ENCODE data around the gene PTCD1. TPM values are rescaled to one million over a fixed set of nuclear protein-coding genes. Genes with fewer than 3 reads are reported as not detected.

The PTCD1 gene
- total RNA-seq, 1 experiment from 2014 or later = 11.1 TPM

- POLR2A ChIA-PET = no interaction called here
- ATAC-seq = no peak
- Mint-ChIP-seq H3K4me1 (peaks cover 13% of the 10 kb centered on the region), H3K27me3 (ENCODE audit: low read depth) (no peaks in the 10 kb centered on the region), H3K4me3 (no peak overlapping the region), H3K27ac (no peak overlapping the region; the same call in 1 of the 2 replicates), H3K36me3 (peaks cover 47% of the 10 kb centered on the region), H3K9me3 (no peaks in the 10 kb centered on the region)
- TF ChIP-seq MYBL2 (CRISPR knock-in tag; IDR thresholded peaks at IDR 0.05) = no peak
- TF ChIP-seq GTF2I (CRISPR knock-in tag; conservative IDR thresholded peaks at IDR 0.05) = no peak
- no peak for TF ChIP-seq ZNF219 (CRISPR knock-in tag; IDR thresholded peaks at IDR 0.05; ENCODE audit: borderline replicate concordance)
- TF ChIP-seq NR1H2 (CRISPR knock-in tag; IDR thresholded peaks at IDR 0.05) = no peak
- TF ChIP-seq FOXJ3 (CRISPR knock-in tag; IDR thresholded peaks at IDR 0.05; ENCODE audit: borderline replicate concordance) = no peak
- TF ChIP-seq ZBTB43 (CRISPR knock-in tag; IDR thresholded peaks at IDR 0.05) = no peak
- CTCF ChIA-PET = no interaction called here
- no peak for DNase-seq (ENCODE audit: low spot score)
Measured at GRCh38 chr7:99404235-99404976, 34.2 kb downstream of the PTCD1 start.

- peaks cover 51% of the 10 kb centered on the region for H3K36me3 Mint-ChIP-seq
- POLR2A ChIA-PET = interaction anchor here (0.5 to 0.6 kb wide), 2 partner anchors 14 to 68 kb away, joined by 3 read pairs; no protein-coding TSS in a partner anchor
- H3K27me3 Mint-ChIP-seq (ENCODE audit: low read depth) = no peaks in the 10 kb centered on the region
- TF ChIP-seq USF1 (CRISPR knock-in tag; IDR thresholded peaks at IDR 0.05) (no peak), PRRX2 (CRISPR knock-in tag; IDR thresholded peaks at IDR 0.05) (no peak), E2F1 (CRISPR knock-in tag; IDR thresholded peaks at IDR 0.05) (no peak), ERG (CRISPR knock-in tag; IDR thresholded peaks at IDR 0.05) (no peak), HMGXB4 (CRISPR knock-in tag; IDR thresholded peaks at IDR 0.05) (no peak), MLX (CRISPR knock-in tag; IDR thresholded peaks at IDR 0.05) (no peak), AFF4 (CRISPR knock-in tag; IDR thresholded peaks at IDR 0.05; ENCODE audit: borderline replicate concordance) (no peak), ZNF423 (CRISPR knock-in tag; IDR thresholded peaks at IDR 0.05) (no peak), MXD4 (CRISPR knock-in tag; IDR thresholded peaks at IDR 0.05; ENCODE audit: borderline replicate concordance) (no peak), JUN (CRISPR knock-in tag; IDR thresholded peaks at IDR 0.05) (no peak), TEAD1 (CRISPR knock-in tag; IDR thresholded peaks at IDR 0.05) (no peak), GRHL2 (CRISPR knock-in tag; IDR thresholded peaks at IDR 0.05; ENCODE audit: insufficient replicate concordance, severe bottlenecking) (no peak), TCF7 (CRISPR knock-in tag; IDR thresholded peaks at IDR 0.05; ENCODE audit: low read depth) (no peak), EMX1 (CRISPR knock-in tag; IDR thresholded peaks at IDR 0.05) (no peak), ZBTB43 (CRISPR knock-in tag; IDR thresholded peaks at IDR 0.05) (no peak)
Measured at GRCh38 chr7:99403764-99404163, 34.8 kb downstream of the PTCD1 start.

More at GRCh38 chr7:99403764-99404163, 34.8 kb downstream of the PTCD1 start:
- ATAC-seq (no peak), DNase-seq (ENCODE audit: low spot score) (no peak)
- CTCF ChIA-PET = no interaction called here
- Mint-ChIP-seq H3K27ac (no peak overlapping the region; the same call in 1 of the 2 replicates), H3K4me3 (no peak overlapping the region), H3K9me3 (no peaks in the 10 kb centered on the region), H3K4me1 (peaks cover 13% of the 10 kb centered on the region)

Measured in WTC11 (cell line).